ENCODE results near the gene DYNC2I2.

Gene DYNC2I2

DNA sequence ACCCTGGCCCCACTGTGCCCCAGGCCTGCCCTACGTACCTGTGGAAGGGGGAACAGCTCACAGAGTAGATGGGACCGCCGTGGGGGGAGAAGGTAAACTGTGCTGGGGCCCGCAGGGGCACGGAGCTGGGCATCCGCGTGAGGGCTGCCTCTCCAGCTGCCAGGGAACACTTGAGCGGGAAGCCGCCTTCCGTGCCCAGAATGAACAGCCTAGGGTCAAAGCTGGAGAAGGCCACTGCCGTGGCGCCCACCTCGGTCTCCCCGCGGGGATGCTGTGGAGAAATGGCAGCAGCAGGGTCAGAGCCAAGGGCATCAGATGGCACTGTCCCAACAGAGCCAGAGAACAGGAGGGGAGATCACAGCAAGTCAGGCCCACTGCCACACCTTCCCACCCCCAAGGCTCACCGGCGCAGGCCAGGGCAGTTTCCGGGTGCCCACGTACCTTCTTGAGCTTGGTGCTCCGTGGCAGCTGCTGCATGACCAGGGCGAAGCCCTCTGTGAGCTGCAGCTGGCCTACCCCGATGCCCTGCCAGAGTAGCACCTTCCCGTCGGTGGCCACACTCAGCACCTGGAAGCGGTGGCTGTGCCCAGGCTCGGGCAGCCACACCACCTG is 21.9 kb downstream of the DYNC2I2 start:
- TF ChIP-seq, protein P1, sequence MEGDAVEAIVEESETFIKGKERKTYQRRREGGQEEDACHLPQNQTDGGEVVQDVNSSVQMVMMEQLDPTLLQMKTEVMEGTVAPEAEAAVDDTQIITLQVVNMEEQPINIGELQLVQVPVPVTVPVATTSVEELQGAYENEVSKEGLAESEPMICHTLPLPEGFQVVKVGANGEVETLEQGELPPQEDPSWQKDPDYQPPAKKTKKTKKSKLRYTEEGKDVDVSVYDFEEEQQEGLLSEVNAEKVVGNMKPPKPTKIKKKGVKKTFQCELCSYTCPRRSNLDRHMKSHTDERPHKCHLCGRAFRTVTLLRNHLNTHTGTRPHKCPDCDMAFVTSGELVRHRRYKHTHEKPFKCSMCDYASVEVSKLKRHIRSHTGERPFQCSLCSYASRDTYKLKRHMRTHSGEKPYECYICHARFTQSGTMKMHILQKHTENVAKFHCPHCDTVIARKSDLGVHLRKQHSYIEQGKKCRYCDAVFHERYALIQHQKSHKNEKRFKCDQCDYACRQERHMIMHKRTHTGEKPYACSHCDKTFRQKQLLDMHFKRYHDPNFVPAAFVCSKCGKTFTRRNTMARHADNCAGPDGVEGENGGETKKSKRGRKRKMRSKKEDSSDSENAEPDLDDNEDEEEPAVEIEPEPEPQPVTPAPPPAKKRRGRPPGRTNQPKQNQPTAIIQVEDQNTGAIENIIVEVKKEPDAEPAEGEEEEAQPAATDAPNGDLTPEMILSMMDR (IDR thresholded peaks at IDR 0.05; ENCODE audit: low read depth, low read length, poor library complexity, severe bottlenecking) = no peak
- no peak for TF ChIP-seq EZH2phosphoT487 (IDR thresholded peaks at IDR 0.05; ENCODE audit: borderline replicate concordance, low read length)
- H3F3A ChIP-seq (ENCODE audit: control insufficient read depth, insufficient read depth) = 0 out of 2 replicates have a peak, but pooled peaks cover 3% of the 10 kb centered on the region
- H3K79me2 ChIP-seq (ENCODE audit: control insufficient read depth, low read length) = no peaks in the 10 kb centered on the region
- no peak overlapping the region for H3K4me3 ChIP-seq (ENCODE audit: low read length)
- no peak overlapping the region for H3K4me2 ChIP-seq (ENCODE audit: low read length)
- no peaks in the 10 kb centered on the region for H3K9me3 ChIP-seq (ENCODE audit: control insufficient read depth, insufficient read depth, low read length)
- no peaks in the 10 kb centered on the region for H3K27me3 ChIP-seq (ENCODE audit: control insufficient read depth, low read length)
- peaks cover 70% of the 10 kb centered on the region for H3K36me3 ChIP-seq (ENCODE audit: control insufficient read depth, low read length)
- H4K20me1 ChIP-seq (ENCODE audit: control insufficient read depth, insufficient read depth, low read depth, low read length) = no peaks in the 10 kb centered on the region
- H3K27ac ChIP-seq (ENCODE audit: low read depth, low read length) = no peak overlapping the region
- no peaks in the 10 kb centered on the region for H3K9me2 ChIP-seq (replicated peaks; ENCODE audit: control insufficient read depth, low read length)
- H3K4me1 ChIP-seq (ENCODE audit: control insufficient read depth, low read length) = no peaks in the 10 kb centered on the region

- no peak overlapping the region for H3K27ac ChIP-seq (ENCODE audit: low read depth, low read length)
Measured at GRCh38 chr9:128634111-128634510, 22.5 kb downstream of the DYNC2I2 start.

DNA sequence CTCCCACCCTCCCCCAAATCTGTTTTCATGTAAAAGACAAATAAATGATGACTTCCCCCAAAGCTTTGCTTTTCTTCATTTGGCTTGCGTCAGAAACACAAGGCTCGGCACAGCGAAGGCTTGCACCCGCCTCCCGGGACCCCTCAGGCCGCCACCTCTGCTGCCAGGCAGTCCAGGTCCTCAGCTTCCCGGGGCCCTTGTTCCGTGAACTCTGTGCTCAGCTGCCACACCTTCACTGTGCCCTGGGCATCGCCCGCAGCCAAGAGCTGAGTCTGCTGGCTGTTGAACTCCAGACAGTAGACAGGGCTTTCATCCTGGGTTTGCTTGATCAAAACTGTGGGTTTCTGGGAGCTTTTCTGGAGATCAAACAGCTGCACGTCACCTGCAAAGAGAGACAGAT is 23.0 kb downstream of the DYNC2I2 start:
- H3K4me2 ChIP-seq (ENCODE audit: low read length) = no peak overlapping the region
- no peak overlapping the region for H3K27ac ChIP-seq (ENCODE audit: low read depth, low read length)
- no peaks in the 10 kb centered on the region for H3K9me3 ChIP-seq (ENCODE audit: control insufficient read depth, insufficient read depth, low read length)
- H3K36me3 ChIP-seq (ENCODE audit: control insufficient read depth, low read length) = peaks cover 76% of the 10 kb centered on the region
- no peak for TF ChIP-seq EZH2phosphoT487 (IDR thresholded peaks at IDR 0.05; ENCODE audit: borderline replicate concordance, low read length)
- TF ChIP-seq, protein P1 (IDR thresholded peaks at IDR 0.05; ENCODE audit: low read depth, low read length, poor library complexity, severe bottlenecking) = no peak
- H3K27me3 ChIP-seq (ENCODE audit: control insufficient read depth, low read length) = no peaks in the 10 kb centered on the region
- H3K79me2 ChIP-seq (ENCODE audit: control insufficient read depth, low read length) = no peaks in the 10 kb centered on the region
- no peaks in the 10 kb centered on the region for H3K4me1 ChIP-seq (ENCODE audit: control insufficient read depth, low read length)
- H4K20me1 ChIP-seq (ENCODE audit: control insufficient read depth, insufficient read depth, low read depth, low read length) = no peaks in the 10 kb centered on the region
- 0 out of 2 replicates have a peak, but pooled peaks cover 1% of the 10 kb centered on the region for H3F3A ChIP-seq (ENCODE audit: control insufficient read depth, insufficient read depth)
- H3K9me2 ChIP-seq (replicated peaks; ENCODE audit: control insufficient read depth, low read length) = no peaks in the 10 kb centered on the region
- H3K4me3 ChIP-seq (ENCODE audit: low read length) = no peak overlapping the region

More at GRCh38 chr9:128634111-128634510, 22.5 kb downstream of the DYNC2I2 start:
- Histone ChIP-seq H3K4me1 (ENCODE audit: control insufficient read depth, low read length) (no peaks in the 10 kb centered on the region), H4K20me1 (ENCODE audit: control insufficient read depth, insufficient read depth, low read depth, low read length) (no peaks in the 10 kb centered on the region), H3K36me3 (ENCODE audit: control insufficient read depth, low read length) (peaks cover 73% of the 10 kb centered on the region), H3K9me2 (replicated peaks; ENCODE audit: control insufficient read depth, low read length) (no peaks in the 10 kb centered on the region), H3K4me2 (ENCODE audit: low read length) (no peak overlapping the region), H3K4me3 (ENCODE audit: low read length) (no peak overlapping the region), H3F3A (ENCODE audit: control insufficient read depth, insufficient read depth) (0 out of 2 replicates have a peak, but pooled peaks cover 3% of the 10 kb centered on the region), H3K27me3 (ENCODE audit: control insufficient read depth, low read length) (no peaks in the 10 kb centered on the region), H3K9me3 (ENCODE audit: control insufficient read depth, insufficient read depth, low read length) (no peaks in the 10 kb centered on the region), H3K79me2 (ENCODE audit: control insufficient read depth, low read length) (no peaks in the 10 kb centered on the region)
- TF ChIP-seq, protein P1 (IDR thresholded peaks at IDR 0.05; ENCODE audit: low read depth, low read length, poor library complexity, severe bottlenecking) = no peak
- no peak for TF ChIP-seq EZH2phosphoT487 (IDR thresholded peaks at IDR 0.05; ENCODE audit: borderline replicate concordance, low read length)

Data from DOHH2 (cell line).